ENCODE measurements around the gene B9D1.

Gene B9D1

GRCh38 chr17:19388791-19389785 is 26.6 kb upstream of the B9D1 start:
- no peak for DNase-seq (ENCODE audit: low read depth in 2 of 2, low spot score in 1 of 2)

GRCh38 chr17:19387921-19388521 is 25.5 kb upstream of the B9D1 start:
- no peak for DNase-seq (ENCODE audit: low read depth in 2 of 2, low spot score in 1 of 2)

- DNase-seq (ENCODE audit: low read depth in 2 of 2, low spot score in 1 of 2) = no peak
These were observed 24.7 kb upstream of the B9D1 start, which contains the start of gene MFAP4 for GRCh38 chr17:19386974-19387920. Gene MFAP4, minus strand, starts transcription at chr17:19387190. Its CDS starts 35 bp downstream, at chr17:19387155.

- no peak for DNase-seq (ENCODE audit: low read depth in 2 of 2, low spot score in 1 of 2)
These were observed 23.8 kb upstream of the B9D1 start for GRCh38 chr17:19386051-19386929.

- no peak for DNase-seq (ENCODE audit: low read depth in 2 of 2, low spot score in 1 of 2)
These were observed 23.0 kb upstream of the B9D1 start for GRCh38 chr17:19385521-19385983.

- no peak for DNase-seq (ENCODE audit: low read depth in 2 of 2, low spot score in 1 of 2)
These were observed 22.3 kb upstream of the B9D1 start for GRCh38 chr17:19384723-19385391.

- no peak for DNase-seq (ENCODE audit: low read depth in 2 of 2, low spot score in 1 of 2)
These were observed 21.4 kb upstream of the B9D1 start for GRCh38 chr17:19383681-19384470.

DNA sequence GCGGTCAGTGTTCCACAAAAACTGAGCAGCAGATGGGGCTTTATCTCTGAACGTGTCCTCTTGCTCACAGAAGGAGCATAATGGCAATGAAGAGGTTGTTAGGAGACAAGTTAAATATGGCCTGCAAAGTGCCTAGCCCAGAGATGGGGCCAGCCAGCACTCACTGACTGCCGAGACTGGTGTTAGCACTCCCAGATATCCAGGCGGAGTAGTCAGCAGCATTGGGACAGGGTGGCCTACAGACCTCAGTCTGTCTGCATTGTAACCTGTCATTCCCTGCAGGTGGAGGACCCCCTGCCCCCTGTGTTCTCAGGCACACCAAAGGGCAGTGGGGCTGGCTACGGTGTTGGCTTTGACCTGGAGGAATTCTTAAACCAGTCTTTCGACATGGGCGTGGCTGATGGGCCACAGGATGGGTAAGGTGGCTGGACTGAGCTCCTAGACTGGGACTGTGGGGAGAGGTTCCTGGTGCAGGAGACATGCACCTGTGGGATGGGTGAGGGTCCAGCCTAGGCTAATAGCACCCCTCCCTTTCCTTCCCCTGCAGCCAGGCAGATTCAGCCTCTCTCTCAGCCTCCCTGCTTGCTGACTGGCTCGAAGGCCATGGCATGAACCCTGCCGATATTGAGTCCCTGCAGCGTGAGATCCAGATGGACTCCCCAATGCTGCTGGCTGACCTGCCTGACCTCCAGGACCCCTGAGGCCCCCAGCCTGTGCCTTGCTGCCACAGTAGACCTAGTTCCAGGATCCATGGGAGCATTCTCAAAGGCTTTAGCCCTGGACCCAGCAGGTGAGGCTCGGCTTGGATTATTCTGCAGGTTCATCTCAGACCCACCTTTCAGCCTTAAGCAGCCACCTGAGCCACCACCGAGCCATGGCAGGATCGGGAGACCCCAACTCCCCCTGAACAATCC is 20.3 kb upstream of the B9D1 start:
- DNase-seq (ENCODE audit: low read depth in 2 of 2, low spot score in 1 of 2) = no peak

- DNase-seq (ENCODE audit: low read depth in 2 of 2, low spot score in 1 of 2) = no peak
These were observed 19.4 kb upstream of the B9D1 start for GRCh38 chr17:19381741-19382444.

DNA sequence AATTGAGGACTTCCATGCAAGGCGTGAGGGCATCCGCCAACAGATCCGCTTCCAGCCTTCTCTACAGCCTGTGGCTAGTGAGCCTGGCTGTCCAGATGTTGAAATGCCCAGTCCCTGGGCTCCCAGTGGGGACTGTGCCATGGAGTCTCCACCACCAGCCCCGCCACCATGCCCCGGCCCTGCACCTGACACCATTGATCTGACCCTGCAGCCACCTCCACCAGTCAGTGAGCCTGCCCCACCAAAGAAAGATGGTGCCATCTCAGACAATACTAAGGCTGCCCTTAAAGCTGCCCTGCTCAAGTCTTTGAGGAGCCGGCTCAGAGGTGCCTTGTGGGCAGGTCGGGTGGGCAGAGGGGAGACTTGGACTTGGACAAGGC is 18.8 kb upstream of the B9D1 start:
- DNase-seq (ENCODE audit: low read depth in 2 of 2, low spot score in 1 of 2) = no peak

- DNase-seq (ENCODE audit: low read depth in 2 of 2, low spot score in 1 of 2) = no peak
These were observed 18.2 kb upstream of the B9D1 start for GRCh38 chr17:19380481-19381301.

- no peak for DNase-seq (ENCODE audit: low read depth in 2 of 2, low spot score in 1 of 2)
These were observed 17.0 kb upstream of the B9D1 start for GRCh38 chr17:19379361-19380065.

- DNase-seq (ENCODE audit: low read depth in 2 of 2, low spot score in 1 of 2) = no peak
These were observed 16.2 kb upstream of the B9D1 start, which contains the start of gene MAPK7 for GRCh38 chr17:19378416-19379360. Gene MAPK7, plus strand, starts transcription at chr17:19378498. Its CDS starts 403 bp downstream, at chr17:19378901.
